ENCODE results near the gene AURKB.
"Not testable (repeated sequence)": the region's sequence is repeated elsewhere in the genome, so short reads cannot be mapped to it uniquely, and the experiment has no call there.

AURKB gene

GRCh38 chr17:8209907-8210760 lies at the start of gene AURKB:
AURKB (minus strand) TSS chr17:8210575; CDS start chr17:8210224, 351 bp downstream.
- peak; percentile 87 to 92 for DNase-seq

DNA sequence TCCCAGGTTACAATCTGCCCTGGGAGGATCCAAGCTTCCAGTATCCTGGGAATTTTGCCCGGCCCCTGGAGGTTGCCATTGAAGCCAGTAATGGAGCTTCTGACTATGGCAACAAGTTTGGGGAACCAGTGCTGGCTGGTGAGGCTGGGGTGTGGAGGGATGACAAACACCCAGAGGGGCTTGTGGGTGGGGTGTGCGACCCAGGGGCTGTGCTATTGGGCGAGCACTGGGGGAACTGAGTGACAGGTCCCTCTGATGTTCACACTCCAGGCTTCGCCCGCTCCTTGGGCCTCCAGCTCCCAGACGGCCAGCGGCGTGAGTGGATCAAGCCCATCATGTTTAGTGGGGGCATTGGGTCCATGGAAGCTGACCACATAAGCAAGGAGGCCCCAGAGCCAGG lies 47.4 kb upstream of the AURKB start:
- DNase-seq = no peak

DNA sequence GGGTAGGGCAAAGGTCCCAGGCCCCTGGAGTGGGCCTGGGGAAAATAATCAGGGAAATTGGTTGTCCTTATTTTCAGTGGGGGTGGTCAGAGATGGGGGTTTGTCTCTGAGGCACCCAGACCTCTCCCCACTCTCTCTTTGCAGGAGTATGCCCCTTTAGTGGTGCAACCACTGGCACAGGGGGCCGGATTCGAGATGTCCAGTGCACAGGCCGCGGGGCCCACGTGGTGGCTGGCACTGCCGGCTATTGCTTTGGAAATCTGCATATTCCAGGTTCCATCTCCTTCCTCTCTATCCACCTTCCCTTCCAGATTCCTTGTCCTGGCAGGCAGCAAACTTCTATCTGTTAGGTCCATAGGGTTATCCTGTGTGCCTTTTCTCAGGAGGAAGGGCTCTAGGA lies 46.3 kb upstream of the AURKB start:
- DNase-seq = no peak

- no peak for DNase-seq
Observed at GRCh38 chr17:8256291-8256690, 45.9 kb upstream of the AURKB start.

DNA sequence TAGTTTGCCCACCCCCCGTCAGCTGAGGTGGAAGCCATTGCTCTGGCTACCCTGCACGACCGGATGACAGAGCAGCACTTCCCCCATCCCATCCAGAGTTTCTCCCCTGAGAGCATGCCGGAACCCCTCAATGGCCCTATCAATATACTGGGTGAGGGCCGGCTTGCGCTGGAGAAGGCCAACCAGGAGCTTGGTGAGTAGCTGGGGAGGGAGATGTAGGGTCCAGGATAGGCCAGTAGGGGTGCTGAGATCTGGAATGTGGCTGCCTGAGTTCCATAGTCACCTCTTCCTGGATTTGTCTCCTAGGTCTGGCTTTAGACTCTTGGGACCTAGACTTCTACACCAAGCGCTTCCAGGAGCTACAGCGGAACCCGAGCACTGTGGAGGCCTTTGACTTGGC lies 45.1 kb upstream of the AURKB start:
- no peak for DNase-seq

DNA sequence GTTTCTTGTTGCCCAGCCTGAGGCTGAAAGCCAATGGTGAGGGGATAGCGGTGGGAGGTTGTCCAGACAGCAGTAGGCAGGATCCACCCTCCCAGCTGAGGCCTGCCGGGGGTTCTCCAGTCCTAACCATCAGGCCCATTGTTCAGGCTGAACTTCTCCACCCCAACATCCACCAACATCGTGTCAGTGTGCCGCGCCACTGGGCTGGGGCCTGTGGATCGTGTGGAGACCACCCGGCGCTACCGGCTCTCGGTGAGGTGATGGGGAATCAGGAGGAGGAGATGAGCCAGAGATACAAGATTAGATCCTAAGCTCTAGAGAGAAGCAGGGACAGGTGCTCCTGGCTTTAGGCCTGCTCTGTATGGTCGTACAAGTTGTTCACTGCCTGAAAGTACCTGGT lies 44.5 kb upstream of the AURKB start:
- no peak for DNase-seq

- no peak for DNase-seq
Observed at GRCh38 chr17:8253801-8254200, 43.4 kb upstream of the AURKB start.

GRCh38 chr17:8251411-8251810 lies 41.0 kb upstream of the AURKB start:
- DNase-seq = not testable (repeated sequence)

DNA sequence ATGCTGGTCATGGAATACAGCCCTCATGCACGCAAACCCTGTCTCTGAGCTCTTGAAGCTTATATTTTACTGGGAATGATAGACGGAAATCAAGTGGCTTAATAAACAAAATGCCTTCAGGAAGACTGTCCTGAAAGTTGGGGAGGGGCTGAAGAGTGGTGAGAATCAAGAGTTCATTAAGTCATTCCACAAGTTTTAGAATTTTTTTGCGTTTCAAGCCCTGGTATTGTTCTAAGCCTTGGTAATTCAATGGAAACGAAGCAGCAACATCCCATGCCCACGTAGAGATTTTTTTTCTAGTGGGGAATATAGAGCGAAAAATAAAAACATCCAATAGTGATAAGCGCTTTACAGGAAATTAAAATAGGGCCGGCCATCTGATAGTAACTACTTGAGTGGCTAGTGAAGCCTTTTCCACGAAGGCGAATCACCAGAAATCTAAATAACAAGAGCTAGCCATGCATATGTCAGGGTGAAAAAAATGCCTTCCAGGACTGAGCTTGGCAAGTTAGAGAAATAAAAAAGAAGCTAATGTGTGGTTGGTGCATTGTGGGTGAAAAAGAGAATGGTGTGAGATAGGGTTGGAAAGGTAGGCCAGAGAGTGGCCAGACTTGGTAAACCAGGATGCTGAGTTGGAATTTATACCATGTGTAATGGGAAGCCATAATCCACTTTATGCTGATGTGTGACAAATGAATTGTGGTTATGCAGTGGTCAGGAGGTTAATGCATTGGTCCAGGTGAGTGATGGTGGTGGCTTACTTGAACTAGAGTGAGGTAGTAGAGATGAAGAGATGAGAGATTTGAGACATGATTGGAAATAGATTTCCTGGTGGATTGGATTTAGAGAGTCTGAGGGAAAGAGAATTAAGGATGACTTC lies 39.5 kb upstream of the AURKB start:
- DNase-seq = no peak

GRCh38 chr17:8248751-8249607 lies 38.6 kb upstream of the AURKB start, which contains the start of gene PFAS:
PFAS (plus strand) TSS chr17:8249289; CDS start chr17:8253938, 4,649 bp downstream.
- peak; percentile 84 to 95 for DNase-seq

DNA sequence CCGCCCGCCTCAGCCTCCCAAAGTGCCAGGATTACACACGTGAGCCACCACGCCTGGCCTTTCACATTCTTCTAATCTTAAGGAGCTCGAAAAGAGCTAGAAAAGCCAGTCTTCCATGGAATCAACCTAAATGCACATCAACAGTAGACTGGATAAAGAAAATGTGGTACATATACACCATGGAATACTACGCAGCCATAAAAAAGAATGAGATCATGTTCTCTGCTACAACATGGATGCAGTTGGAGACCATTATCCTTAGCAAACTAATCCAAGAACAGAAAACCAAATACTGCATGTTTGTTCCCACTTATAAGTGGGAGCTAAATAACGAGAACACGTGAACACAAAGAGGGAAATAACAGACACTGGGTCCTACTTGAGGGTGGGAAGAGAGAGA lies 34.4 kb upstream of the AURKB start:
- DNase-seq = no peak

DNA sequence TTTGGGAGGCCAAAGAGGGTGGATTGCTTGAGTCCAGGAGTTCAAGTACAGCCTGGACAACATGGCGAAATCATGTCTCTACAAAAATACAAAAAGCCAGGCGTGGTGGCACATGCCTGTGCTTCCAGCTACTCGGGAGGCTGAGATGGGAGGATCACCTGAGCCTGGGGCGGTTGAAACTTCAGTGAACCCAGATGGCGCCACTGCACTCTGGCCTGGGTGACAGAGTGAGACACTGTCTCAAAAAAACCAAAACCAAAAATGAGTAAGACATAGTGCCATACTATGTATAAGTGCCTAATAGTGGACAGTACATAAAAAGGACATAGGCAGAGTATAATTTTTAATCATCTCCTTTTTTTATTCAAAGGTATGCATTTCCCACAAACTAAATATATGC lies 33.5 kb upstream of the AURKB start:
- DNase-seq = no peak

DNA sequence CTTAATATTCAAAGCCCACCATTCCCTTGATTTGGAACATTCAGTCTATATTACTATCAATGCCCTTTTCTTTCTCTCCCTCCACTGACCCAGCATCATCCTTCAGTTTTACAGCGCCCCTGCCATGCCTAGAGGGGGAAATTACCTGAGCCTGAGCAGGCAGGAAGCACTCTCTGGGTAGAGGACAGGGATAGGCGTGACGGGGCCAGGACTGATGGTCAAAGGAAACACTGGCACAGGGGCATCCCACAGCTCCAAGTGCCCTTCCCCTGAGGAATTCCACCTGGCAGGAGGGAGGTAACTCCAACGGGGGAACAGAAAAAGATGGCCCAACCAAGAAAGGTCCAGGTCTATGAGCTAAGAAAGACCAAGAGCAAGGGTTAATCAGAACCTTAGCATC lies 27.5 kb upstream of the AURKB start:
- no peak for DNase-seq

GRCh38 chr17:8237175-8237574 lies 26.8 kb upstream of the AURKB start:
- DNase-seq = no peak

- DNase-seq = no peak
Observed at GRCh38 chr17:8235676-8236075, 25.3 kb upstream of the AURKB start.

DNA sequence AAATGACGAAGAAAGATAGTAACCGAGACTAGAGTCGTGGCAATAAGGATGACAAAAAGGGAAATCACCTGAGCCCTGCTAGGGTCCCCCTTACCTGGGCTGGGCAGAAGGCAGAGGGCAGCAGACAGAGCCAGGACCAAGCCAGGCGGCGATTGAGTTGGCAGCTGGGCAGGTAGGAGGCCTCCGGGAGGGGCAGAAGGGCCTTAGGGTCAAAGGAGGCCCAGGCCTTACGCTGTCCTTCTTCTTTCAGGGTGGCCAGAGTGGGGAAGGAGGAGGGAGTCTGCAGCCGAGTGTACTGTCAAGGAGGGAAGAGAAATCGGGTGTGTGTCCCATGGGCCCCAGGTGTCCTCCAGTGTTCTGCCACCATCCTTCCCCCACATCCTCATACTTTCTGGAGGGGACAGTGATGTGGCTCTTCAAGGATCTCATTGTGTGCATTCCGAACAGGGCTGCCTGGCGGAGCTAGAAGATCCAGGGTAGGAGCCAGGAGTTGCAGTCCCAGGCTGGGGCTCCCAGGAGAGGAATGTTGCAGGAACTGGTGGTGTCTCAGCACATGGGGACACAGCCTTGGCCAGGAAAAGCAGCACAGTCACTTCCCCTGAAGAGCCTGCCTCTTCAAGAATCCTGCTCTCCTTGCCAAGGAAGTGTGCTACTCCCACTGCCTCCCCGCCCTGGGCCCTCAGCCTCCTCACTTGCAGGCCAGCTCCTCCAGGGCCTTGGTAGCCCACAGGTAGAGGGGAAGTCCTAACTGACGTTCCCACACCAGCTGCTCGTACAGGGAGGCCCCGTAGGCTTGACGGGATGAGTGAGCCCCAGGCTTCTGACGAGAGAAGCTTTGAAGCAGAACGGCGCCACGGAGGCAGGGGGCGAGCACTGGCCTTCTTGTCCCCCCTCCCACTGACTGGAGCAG lies 24.2 kb upstream of the AURKB start:
- DNase-seq = no peak

GRCh38 chr17:8231701-8232100 lies 21.3 kb upstream of the AURKB start:
- no peak for DNase-seq

DNA sequence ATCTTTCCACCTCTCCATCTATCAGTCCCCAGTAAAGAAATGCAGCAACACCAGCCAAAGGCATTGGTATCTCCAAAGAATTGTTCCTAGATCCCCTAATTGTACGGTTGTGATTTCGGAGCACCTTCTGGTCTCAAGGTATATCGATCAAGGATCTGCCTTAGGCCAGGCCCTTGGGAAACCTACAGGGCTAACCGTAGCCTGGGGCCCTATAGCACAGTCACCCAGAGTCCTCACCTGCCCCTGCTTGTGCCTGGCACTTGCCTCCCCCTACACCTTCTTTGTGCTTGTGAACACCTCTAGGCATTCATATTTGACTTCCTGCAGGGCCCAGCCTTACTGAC lies 16.8 kb upstream of the AURKB start:
- DNase-seq = no peak

GRCh38 chr17:8226536-8227237 lies 16.3 kb upstream of the AURKB start:
- DNase-seq = peak; percentile 80 to 84

- peak; percentile 57 to 79 for DNase-seq
Observed at GRCh38 chr17:8225813-8226535, 15.6 kb upstream of the AURKB start.

Measured in NCI-H1930 (cell line).